ENCODE results near the gene GTPBP1. TPM values are rescaled to one million over a fixed set of nuclear protein-coding genes. Genes with fewer than 3 reads are reported as not detected.
A peak's percentile ranks its signal among the peaks of the same experiment; 100 is the strongest.

Gene GTPBP1
- total RNA-seq: 100 to 1,000 TPM in 1 of 2 experiments, 10 to 100 TPM in 1; 98.9 to 107 TPM

- H3K27ac Mint-ChIP-seq: peak within 1 kb of the TSS; percentile 92
- CTCF ChIA-PET: interaction anchor here (0.9 to 1.0 kb wide), 2 partner anchors 23 to 270 kb away, joined by 3 to 4 read pairs; partner anchors contain the start of gene TOMM22
- peak; percentile 99 for DNase-seq
- peaks cover 47% of the 10 kb centered on the region for H3K4me1 Mint-ChIP-seq (ENCODE audit: low read depth)
- peaks cover 19% of the 10 kb centered on the region for H3K36me3 Mint-ChIP-seq (ENCODE audit: low read depth)
- no peaks in the 10 kb centered on the region for H3K27me3 Mint-ChIP-seq (ENCODE audit: low read depth)
- intact Hi-C loops (cut with micrococcal nuclease): loop anchor here (1.0 to 10.0 kb wide), 13 partner anchors 24 to 815 kb away; partner anchors contain the start of genes APOBEC3B, APOBEC3H, ATF4 and CBY1
- H3K4me3 Mint-ChIP-seq: peak within 1 kb of the TSS; percentile 86
- H3K9me3 Mint-ChIP-seq: no peaks in the 10 kb centered on the region
These were observed at the start of gene GTPBP1 for GRCh38 chr22:38705235-38706100. Gene GTPBP1 (plus strand): TSS chr22:38705944. CDS start chr22:38705956, 12 bp downstream.

- intact Hi-C loops (cut with micrococcal nuclease): loop anchor here (1.0 to 2.0 kb wide), 4 partner anchors 25 to 258 kb away; partner anchors contain the start of genes DMC1, GTPBP1 and TOMM22
- H3K4me1 Mint-ChIP-seq (ENCODE audit: low read depth): peaks cover 14% of the 10 kb centered on the region
- H3K27ac Mint-ChIP-seq: peak within 1 kb of the TSS; percentile 95
- peak within 1 kb of the TSS; percentile 87 for H3K4me3 Mint-ChIP-seq
- no peaks in the 10 kb centered on the region for H3K27me3 Mint-ChIP-seq (ENCODE audit: low read depth)
- CTCF ChIA-PET: interaction anchor here (0.8 kb wide), 1 partner anchor 25 kb away, joined by 3 read pairs; the partner anchor contains the start of gene TOMM22
- peak; percentile 86 for DNase-seq
- no peaks in the 10 kb centered on the region for H3K36me3 Mint-ChIP-seq (ENCODE audit: low read depth)
- H3K9me3 Mint-ChIP-seq: no peaks in the 10 kb centered on the region
These were observed 49.3 kb upstream of the GTPBP1 start, which contains the start of the genes CBY1 and FAM227A for GRCh38 chr22:38656256-38657044. Gene CBY1 (plus strand): TSS chr22:38656638. CDS start chr22:38668055, 11,417 bp downstream. Gene FAM227A (minus strand): TSS chr22:38656392. CDS start chr22:38650168, 6,224 bp downstream.

- intact Hi-C loops (cut with micrococcal nuclease): loop anchor here (2.0 kb wide), 1 partner anchor 86 kb away; the partner anchor contains the start of gene DMC1
- Mint-ChIP-seq H3K27ac (peak overlapping the region; percentile 95), H3K4me1 (ENCODE audit: low read depth) (peaks cover 14% of the 10 kb centered on the region), H3K36me3 (ENCODE audit: low read depth) (no peaks in the 10 kb centered on the region), H3K4me3 (peak overlapping the region; percentile 87), H3K27me3 (ENCODE audit: low read depth) (no peaks in the 10 kb centered on the region), H3K9me3 (no peaks in the 10 kb centered on the region)
- CTCF ChIA-PET: interaction anchor here (0.8 kb wide), 1 partner anchor 24 kb away, joined by 3 read pairs; the partner anchor contains the start of gene TOMM22
- peak; percentile 66 for DNase-seq
These were observed 48.5 kb upstream of the GTPBP1 start for GRCh38 chr22:38657045-38657909.

GRCh38 chr22:38674888-38675287 lies 30.9 kb upstream of the GTPBP1 start:
- peaks cover 14% of the 10 kb centered on the region for H3K36me3 Mint-ChIP-seq (ENCODE audit: low read depth)
- no peak overlapping the region for H3K4me3 Mint-ChIP-seq
- intact Hi-C loops (cut with micrococcal nuclease): no loop called here
- H3K9me3 Mint-ChIP-seq: no peaks in the 10 kb centered on the region
- no peak overlapping the region for H3K27ac Mint-ChIP-seq
- no peak for DNase-seq
- no peaks in the 10 kb centered on the region for H3K27me3 Mint-ChIP-seq (ENCODE audit: low read depth)
- CTCF ChIA-PET: no interaction called here
- H3K4me1 Mint-ChIP-seq (ENCODE audit: low read depth): no peaks in the 10 kb centered on the region

DNA sequence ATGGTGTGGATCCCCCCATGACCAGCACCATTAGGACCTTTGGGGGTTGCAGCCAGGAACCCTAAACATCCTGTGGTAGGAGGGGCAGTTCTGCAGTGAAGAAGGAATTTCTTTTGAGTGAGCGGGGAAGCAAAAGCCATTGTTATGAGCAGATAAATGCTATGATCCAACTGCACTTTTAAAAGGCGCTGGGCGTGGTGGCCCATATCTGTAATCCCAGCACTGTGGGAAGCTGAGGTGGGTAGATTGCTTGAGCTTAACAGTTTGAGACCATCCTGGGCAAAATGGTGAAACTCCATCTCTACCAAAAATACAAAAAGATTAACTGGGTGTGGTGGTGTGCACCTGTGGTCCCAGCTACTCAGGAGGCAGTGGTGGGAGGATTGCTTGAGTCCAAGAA lies 29.9 kb upstream of the GTPBP1 start:
- H3K4me3 Mint-ChIP-seq: no peak overlapping the region
- CTCF ChIA-PET: interaction anchor here (0.5 kb wide), 1 partner anchor 236 kb away, joined by 3 read pairs; no protein-coding TSS in a partner anchor
- H3K36me3 Mint-ChIP-seq (ENCODE audit: low read depth): peaks cover 14% of the 10 kb centered on the region
- intact Hi-C loops (cut with micrococcal nuclease): no loop called here
- H3K4me1 Mint-ChIP-seq (ENCODE audit: low read depth): no peaks in the 10 kb centered on the region
- DNase-seq: no peak
- no peaks in the 10 kb centered on the region for H3K9me3 Mint-ChIP-seq
- no peaks in the 10 kb centered on the region for H3K27me3 Mint-ChIP-seq (ENCODE audit: low read depth)
- H3K27ac Mint-ChIP-seq: no peak overlapping the region

GRCh38 chr22:38681582-38682335 lies 24.0 kb upstream of the GTPBP1 start, which contains the start of gene TOMM22:
Gene TOMM22 (plus strand): TSS chr22:38681957. CDS start chr22:38681979, 22 bp downstream.
- H3K4me3 Mint-ChIP-seq: peak within 1 kb of the TSS; percentile 91
- CTCF ChIA-PET: interaction anchor here (0.6 to 2.3 kb wide), 15 partner anchors 10 to 1038 kb away, joined by 3 to 33 read pairs (median 3); partner anchors contain the start of gene GTPBP1
- H3K27ac Mint-ChIP-seq: peak within 1 kb of the TSS; percentile 93
- intact Hi-C loops (cut with micrococcal nuclease): loop anchor here (1.0 kb wide), 3 partner anchors 15 to 25 kb away; partner anchors contain the start of genes CBY1, FAM227A and GTPBP1
- H3K36me3 Mint-ChIP-seq (ENCODE audit: low read depth): peaks cover 30% of the 10 kb centered on the region
- no peaks in the 10 kb centered on the region for H3K27me3 Mint-ChIP-seq (ENCODE audit: low read depth)
- H3K4me1 Mint-ChIP-seq (ENCODE audit: low read depth): peaks cover 21% of the 10 kb centered on the region
- no peaks in the 10 kb centered on the region for H3K9me3 Mint-ChIP-seq
- peak; percentile 89 for DNase-seq

GRCh38 chr22:38684895-38685294 lies 20.8 kb upstream of the GTPBP1 start:
- intact Hi-C loops (cut with micrococcal nuclease): no loop called here
- CTCF ChIA-PET: interaction anchor here (1.8 kb wide), 1 partner anchor 14 kb away, joined by 7 read pairs; no protein-coding TSS in a partner anchor
- H3K4me1 Mint-ChIP-seq (ENCODE audit: low read depth): peaks cover 21% of the 10 kb centered on the region

DNA sequence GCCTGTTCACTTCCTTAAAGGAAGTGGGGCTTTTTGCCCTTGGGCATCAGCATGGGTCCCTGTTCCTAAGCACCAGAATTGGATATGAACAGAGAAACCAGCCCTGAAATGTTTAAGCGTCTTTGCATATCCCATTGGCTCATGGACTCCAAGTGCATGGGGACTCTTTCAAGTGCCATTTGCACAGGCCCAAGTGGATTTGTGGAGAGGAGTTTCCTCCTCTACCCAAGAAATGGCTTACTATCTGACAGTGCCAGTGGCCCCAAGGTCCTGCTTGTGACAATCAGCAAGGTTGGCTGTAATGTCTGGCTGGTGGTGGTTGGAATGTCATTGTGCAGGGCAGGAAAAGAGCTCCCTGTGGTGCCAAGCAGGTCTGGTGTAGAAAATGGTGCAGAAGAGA lies 20.0 kb upstream of the GTPBP1 start:
- no peak overlapping the region for H3K4me3 Mint-ChIP-seq
- H3K4me1 Mint-ChIP-seq (ENCODE audit: low read depth): peaks cover 21% of the 10 kb centered on the region
- no peak for DNase-seq
- peaks cover 35% of the 10 kb centered on the region for H3K36me3 Mint-ChIP-seq (ENCODE audit: low read depth)
- H3K9me3 Mint-ChIP-seq: no peaks in the 10 kb centered on the region
- no peaks in the 10 kb centered on the region for H3K27me3 Mint-ChIP-seq (ENCODE audit: low read depth)
- CTCF ChIA-PET: no interaction called here
- intact Hi-C loops (cut with micrococcal nuclease): no loop called here
- no peak overlapping the region for H3K27ac Mint-ChIP-seq

More at GRCh38 chr22:38684895-38685294, 20.8 kb upstream of the GTPBP1 start:
- peaks cover 35% of the 10 kb centered on the region for H3K36me3 Mint-ChIP-seq (ENCODE audit: low read depth)
- no peaks in the 10 kb centered on the region for H3K9me3 Mint-ChIP-seq
- H3K27me3 Mint-ChIP-seq (ENCODE audit: low read depth): no peaks in the 10 kb centered on the region
- no peak for DNase-seq
- no peak overlapping the region for H3K4me3 Mint-ChIP-seq
- H3K27ac Mint-ChIP-seq: no peak overlapping the region

DNA sequence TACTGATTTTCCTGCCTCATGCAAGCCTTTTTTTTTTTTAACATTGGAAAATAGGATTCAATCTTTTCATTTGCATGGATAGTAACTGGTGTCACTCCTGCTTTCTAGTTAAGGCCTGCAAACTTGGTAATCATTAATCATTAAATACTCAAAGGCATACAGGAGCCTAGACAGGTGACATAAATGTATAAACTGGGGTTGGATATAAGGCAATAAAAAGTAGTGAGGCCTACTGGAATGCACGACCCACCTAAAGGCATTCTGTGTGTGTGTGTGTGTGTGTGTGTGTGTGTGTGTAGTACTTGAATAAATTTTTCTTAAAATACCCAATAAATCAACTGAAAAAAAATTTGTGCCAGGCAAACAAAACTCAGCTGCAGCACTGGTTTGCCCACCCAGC lies 16.1 kb upstream of the GTPBP1 start:
- Mint-ChIP-seq H3K27me3 (ENCODE audit: low read depth) (no peaks in the 10 kb centered on the region), H3K36me3 (ENCODE audit: low read depth) (peaks cover 24% of the 10 kb centered on the region), H3K4me1 (ENCODE audit: low read depth) (peaks cover 12% of the 10 kb centered on the region), H3K27ac (no peak overlapping the region), H3K9me3 (no peaks in the 10 kb centered on the region), H3K4me3 (no peak overlapping the region)
- intact Hi-C loops (cut with micrococcal nuclease): loop anchor here (10.0 kb wide), 1 partner anchor 815 kb away; the partner anchor contains the start of gene MIEF1
- CTCF ChIA-PET: no interaction called here
- no peak for DNase-seq

DNA sequence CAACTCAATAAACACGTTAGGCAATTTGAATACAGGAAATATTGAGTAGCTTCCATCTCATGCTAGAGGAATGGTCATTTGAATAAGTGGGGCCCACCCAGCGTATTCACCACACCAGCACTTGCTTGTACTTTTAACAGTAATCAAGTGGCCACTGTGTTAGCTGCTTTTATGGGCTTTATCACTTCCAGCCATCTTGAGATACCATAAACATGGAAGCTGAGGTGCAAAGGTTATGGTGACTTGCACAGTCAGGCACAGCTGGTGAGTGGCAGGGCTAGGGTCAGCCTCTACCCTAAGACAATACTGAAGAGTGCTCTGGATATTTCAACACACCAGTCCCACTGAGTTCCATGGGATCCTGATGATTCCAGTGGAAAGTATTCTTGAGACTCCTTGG lies 11.7 kb upstream of the GTPBP1 start:
- Mint-ChIP-seq H3K4me3 (no peak overlapping the region), H3K9me3 (no peaks in the 10 kb centered on the region), H3K27ac (no peak overlapping the region), H3K27me3 (ENCODE audit: low read depth) (no peaks in the 10 kb centered on the region), H3K36me3 (ENCODE audit: low read depth) (peaks cover 31% of the 10 kb centered on the region), H3K4me1 (ENCODE audit: low read depth) (peaks cover 54% of the 10 kb centered on the region)
- CTCF ChIA-PET: no interaction called here
- no peak for DNase-seq
- intact Hi-C loops (cut with micrococcal nuclease): loop anchor here (10.0 kb wide), 1 partner anchor 811 kb away; the partner anchor contains the start of gene MIEF1
